HepG2 (cell line): ENCODE data around the gene BRI3BP.

ENCODE experiments used
- BHLHE40 ChIP-seq: IDR thresholded peaks from 2 replicates; pipeline ENCODE4 v1.6.1; 2011; ENCODE audit warnings: low read length, improper control_type of control experiment
- CTCF ChIP-seq: sonication (generic); formaldehyde crosslinking; IDR thresholded peaks from 2 replicates; pipeline ENCODE4 v1.5.0; 2020; ENCODE audit warnings: mild to moderate bottlenecking, missing genetic modification reagents, moderate library complexity
- E2F1 ChIP-seq: sonication (generic); formaldehyde crosslinking; IDR thresholded peaks from 2 replicates; pipeline ENCODE4 v1.5.0; 2020; ENCODE audit warnings: missing genetic modification reagents
- MYC ChIP-seq: sonication (generic); formaldehyde crosslinking; IDR thresholded peaks from 2 replicates; pipeline ENCODE4 v1.9.0; 2021; ENCODE audit warnings: missing genetic modification reagents, borderline replicate concordance
- NR3C1 ChIP-seq: sonication (generic); formaldehyde crosslinking; IDR thresholded peaks from 2 replicates; pipeline ENCODE4 v1.4.0; 2020; ENCODE audit warnings: missing genetic modification reagents
- PCBP1 ChIP-seq: fragments of 200-400 bp; formaldehyde crosslinking; IDR thresholded peaks from 2 replicates; pipeline ENCODE4 v1.6.1; 2017; ENCODE audit warnings: mild to moderate bottlenecking, low read depth, low read length, borderline replicate concordance
- PHF8 ChIP-seq: sonication (generic); formaldehyde crosslinking; IDR thresholded peaks from 2 replicates; pipeline ENCODE4 v1.5.0; 2020; ENCODE audit warnings: missing genetic modification reagents
- SP4 ChIP-seq: sonication (generic); formaldehyde crosslinking; IDR thresholded peaks from 2 replicates; pipeline ENCODE4 v1.8.1; 2023; ENCODE audit warnings: mild to moderate bottlenecking, missing genetic modification reagents
- TCF12 ChIP-seq, 2 experiments: fragments of 450-650 bp in 1 of 2; sonication (generic) in 1 of 2; formaldehyde crosslinking in 1 of 2; IDR thresholded peaks; 2 replicates each; pipeline versions ENCODE4 v1.6.1 to v1.8.0; 2017 to 2022; ENCODE audit warnings: antibody characterized with exemption in 1 of 2, mild to moderate bottlenecking in 1 of 2, missing genetic modification reagents in 1 of 2, moderate library complexity in 1 of 2
- ZBTB42 ChIP-seq: sonication (generic); formaldehyde crosslinking; IDR thresholded peaks from 2 replicates; pipeline ENCODE4 v1.5.0; 2020; ENCODE audit warnings: mild to moderate bottlenecking, missing genetic modification reagents
- ZNF773 ChIP-seq: sonication (generic); formaldehyde crosslinking; IDR thresholded peaks from 2 replicates; pipeline ENCODE4 v1.4.0; 2020; ENCODE audit warnings: missing genetic modification reagents, borderline replicate concordance
- TF ChIP-seq, protein P1 (sequence below): sonication (generic); formaldehyde crosslinking; conservative IDR thresholded peaks from 2 replicates; pipeline ENCODE4 v1.4.0; 2020; ENCODE audit warnings: missing genetic modification reagents
- TF ChIP-seq, protein P2 (sequence below): sonication (generic); formaldehyde crosslinking; IDR thresholded peaks from 2 replicates; pipeline ENCODE4 v1.4.0; 2020; ENCODE audit warnings: missing genetic modification reagents
- TF ChIP-seq, protein P3 (sequence below): sonication (generic); formaldehyde crosslinking; IDR thresholded peaks from 2 replicates; pipeline ENCODE4 v1.5.0; 2020; ENCODE audit warnings: mild to moderate bottlenecking, missing genetic modification reagents, borderline replicate concordance

DNA sequence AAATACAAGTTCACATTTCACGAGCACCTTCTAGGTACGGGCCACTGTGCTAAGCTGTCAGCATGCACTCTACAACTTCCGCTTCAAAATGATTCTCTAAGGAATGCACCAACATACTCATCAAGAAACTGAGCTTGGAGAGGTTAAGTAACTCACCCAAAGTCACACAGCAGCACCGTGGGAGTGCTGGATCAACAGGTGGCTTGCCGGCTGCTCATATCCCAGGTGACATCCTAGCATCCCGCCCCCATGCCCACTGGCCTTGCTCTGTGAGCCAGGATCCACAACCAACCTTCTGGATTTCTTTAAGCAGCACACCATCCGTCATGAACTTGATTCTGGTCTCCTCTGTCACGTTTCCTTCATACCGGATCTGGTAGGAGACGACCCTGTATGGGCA lies 21.2 kb upstream of the BRI3BP start:
- TF ChIP-seq E2F1 (no peak), NR3C1 (CRISPR knock-in tag) (no peak), TCF12 (IDR thresholded peaks at IDR 0.05) (no peak), TCF12 (CRISPR knock-in tag; IDR thresholded peaks at IDR 0.05) (no peak), BHLHE40 (no peak), PCBP1 (no peak), MYC (CRISPR knock-in tag) (no peak), CTCF (CRISPR knock-in tag) (no peak), ZBTB42 (CRISPR knock-in tag) (no peak), ZNF773 (CRISPR knock-in tag) (no peak), PHF8 (no peak), SP4 (CRISPR knock-in tag) (no peak)
- TF ChIP-seq, protein P1, sequence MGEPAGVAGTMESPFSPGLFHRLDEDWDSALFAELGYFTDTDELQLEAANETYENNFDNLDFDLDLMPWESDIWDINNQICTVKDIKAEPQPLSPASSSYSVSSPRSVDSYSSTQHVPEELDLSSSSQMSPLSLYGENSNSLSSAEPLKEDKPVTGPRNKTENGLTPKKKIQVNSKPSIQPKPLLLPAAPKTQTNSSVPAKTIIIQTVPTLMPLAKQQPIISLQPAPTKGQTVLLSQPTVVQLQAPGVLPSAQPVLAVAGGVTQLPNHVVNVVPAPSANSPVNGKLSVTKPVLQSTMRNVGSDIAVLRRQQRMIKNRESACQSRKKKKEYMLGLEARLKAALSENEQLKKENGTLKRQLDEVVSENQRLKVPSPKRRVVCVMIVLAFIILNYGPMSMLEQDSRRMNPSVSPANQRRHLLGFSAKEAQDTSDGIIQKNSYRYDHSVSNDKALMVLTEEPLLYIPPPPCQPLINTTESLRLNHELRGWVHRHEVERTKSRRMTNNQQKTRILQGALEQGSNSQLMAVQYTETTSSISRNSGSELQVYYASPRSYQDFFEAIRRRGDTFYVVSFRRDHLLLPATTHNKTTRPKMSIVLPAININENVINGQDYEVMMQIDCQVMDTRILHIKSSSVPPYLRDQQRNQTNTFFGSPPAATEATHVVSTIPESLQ (CRISPR knock-in tag) = no peak
- TF ChIP-seq, protein P2, sequence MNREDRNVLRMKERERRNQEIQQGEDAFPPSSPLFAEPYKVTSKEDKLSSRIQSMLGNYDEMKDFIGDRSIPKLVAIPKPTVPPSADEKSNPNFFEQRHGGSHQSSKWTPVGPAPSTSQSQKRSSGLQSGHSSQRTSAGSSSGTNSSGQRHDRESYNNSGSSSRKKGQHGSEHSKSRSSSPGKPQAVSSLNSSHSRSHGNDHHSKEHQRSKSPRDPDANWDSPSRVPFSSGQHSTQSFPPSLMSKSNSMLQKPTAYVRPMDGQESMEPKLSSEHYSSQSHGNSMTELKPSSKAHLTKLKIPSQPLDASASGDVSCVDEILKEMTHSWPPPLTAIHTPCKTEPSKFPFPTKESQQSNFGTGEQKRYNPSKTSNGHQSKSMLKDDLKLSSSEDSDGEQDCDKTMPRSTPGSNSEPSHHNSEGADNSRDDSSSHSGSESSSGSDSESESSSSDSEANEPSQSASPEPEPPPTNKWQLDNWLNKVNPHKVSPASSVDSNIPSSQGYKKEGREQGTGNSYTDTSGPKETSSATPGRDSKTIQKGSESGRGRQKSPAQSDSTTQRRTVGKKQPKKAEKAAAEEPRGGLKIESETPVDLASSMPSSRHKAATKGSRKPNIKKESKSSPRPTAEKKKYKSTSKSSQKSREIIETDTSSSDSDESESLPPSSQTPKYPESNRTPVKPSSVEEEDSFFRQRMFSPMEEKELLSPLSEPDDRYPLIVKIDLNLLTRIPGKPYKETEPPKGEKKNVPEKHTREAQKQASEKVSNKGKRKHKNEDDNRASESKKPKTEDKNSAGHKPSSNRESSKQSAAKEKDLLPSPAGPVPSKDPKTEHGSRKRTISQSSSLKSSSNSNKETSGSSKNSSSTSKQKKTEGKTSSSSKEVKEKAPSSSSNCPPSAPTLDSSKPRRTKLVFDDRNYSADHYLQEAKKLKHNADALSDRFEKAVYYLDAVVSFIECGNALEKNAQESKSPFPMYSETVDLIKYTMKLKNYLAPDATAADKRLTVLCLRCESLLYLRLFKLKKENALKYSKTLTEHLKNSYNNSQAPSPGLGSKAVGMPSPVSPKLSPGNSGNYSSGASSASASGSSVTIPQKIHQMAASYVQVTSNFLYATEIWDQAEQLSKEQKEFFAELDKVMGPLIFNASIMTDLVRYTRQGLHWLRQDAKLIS (CRISPR knock-in tag) = no peak
- TF ChIP-seq, protein P3, sequence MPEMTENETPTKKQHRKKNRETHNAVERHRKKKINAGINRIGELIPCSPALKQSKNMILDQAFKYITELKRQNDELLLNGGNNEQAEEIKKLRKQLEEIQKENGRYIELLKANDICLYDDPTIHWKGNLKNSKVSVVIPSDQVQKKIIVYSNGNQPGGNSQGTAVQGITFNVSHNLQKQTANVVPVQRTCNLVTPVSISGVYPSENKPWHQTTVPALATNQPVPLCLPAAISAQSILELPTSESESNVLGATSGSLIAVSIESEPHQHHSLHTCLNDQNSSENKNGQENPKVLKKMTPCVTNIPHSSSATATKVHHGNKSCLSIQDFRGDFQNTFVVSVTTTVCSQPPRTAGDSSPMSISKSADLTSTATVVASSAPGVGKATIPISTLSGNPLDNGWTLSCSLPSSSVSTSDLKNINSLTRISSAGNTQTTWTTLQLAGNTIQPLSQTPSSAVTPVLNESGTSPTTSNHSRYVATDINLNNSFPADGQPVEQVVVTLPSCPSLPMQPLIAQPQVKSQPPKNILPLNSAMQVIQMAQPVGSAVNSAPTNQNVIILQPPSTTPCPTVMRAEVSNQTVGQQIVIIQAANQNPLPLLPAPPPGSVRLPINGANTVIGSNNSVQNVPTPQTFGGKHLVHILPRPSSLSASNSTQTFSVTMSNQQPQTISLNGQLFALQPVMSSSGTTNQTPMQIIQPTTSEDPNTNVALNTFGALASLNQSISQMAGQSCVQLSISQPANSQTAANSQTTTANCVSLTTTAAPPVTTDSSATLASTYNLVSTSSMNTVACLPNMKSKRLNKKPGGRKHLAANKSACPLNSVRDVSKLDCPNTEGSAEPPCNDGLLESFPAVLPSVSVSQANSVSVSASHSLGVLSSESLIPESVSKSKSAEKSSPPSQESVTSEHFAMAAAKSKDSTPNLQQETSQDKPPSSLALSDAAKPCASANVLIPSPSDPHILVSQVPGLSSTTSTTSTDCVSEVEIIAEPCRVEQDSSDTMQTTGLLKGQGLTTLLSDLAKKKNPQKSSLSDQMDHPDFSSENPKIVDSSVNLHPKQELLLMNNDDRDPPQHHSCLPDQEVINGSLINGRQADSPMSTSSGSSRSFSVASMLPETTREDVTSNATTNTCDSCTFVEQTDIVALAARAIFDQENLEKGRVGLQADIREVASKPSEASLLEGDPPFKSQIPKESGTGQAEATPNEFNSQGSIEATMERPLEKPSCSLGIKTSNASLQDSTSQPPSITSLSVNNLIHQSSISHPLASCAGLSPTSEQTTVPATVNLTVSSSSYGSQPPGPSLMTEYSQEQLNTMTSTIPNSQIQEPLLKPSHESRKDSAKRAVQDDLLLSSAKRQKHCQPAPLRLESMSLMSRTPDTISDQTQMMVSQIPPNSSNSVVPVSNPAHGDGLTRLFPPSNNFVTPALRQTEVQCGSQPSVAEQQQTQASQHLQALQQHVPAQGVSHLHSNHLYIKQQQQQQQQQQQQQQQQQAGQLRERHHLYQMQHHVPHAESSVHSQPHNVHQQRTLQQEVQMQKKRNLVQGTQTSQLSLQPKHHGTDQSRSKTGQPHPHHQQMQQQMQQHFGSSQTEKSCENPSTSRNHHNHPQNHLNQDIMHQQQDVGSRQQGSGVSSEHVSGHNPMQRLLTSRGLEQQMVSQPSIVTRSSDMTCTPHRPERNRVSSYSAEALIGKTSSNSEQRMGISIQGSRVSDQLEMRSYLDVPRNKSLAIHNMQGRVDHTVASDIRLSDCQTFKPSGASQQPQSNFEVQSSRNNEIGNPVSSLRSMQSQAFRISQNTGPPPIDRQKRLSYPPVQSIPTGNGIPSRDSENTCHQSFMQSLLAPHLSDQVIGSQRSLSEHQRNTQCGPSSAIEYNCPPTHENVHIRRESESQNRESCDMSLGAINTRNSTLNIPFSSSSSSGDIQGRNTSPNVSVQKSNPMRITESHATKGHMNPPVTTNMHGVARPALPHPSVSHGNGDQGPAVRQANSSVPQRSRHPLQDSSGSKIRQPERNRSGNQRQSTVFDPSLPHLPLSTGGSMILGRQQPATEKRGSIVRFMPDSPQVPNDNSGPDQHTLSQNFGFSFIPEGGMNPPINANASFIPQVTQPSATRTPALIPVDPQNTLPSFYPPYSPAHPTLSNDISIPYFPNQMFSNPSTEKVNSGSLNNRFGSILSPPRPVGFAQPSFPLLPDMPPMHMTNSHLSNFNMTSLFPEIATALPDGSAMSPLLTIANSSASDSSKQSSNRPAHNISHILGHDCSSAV (CRISPR knock-in tag) = no peak
